Activated T-cell treated with anti-CD3 and anti-CD28 coated beads, Interleukin-2, amount 50 U/mL, for 4 hours (primary cell): ENCODE measurements around the gene CSAD. TPM values are rescaled to one million over a fixed set of nuclear protein-coding genes. Genes with fewer than 3 reads are reported as not detected.
"Not testable (repeated sequence)": the region's sequence is repeated elsewhere in the genome, so short reads cannot be mapped to it uniquely, and the experiment has no call there.

Experiments
- ATAC-seq, 2 donors: fragments of 200-7000 bp; cut with Tn5 transposase; one replicate each; pipeline ENCODE4 v1.10.0; 2021
- DNase-seq: peaks from one replicate; pipeline ENCODE4 v3.0.0-alpha.2; 2020
- H3K27me3 Mint-ChIP-seq: one replicate; pipeline ENCODE4 v1.8.0; 2021; ENCODE audit warnings: low read depth, mixed read lengths
- H3K36me3 Mint-ChIP-seq: one replicate; pipeline ENCODE4 v1.8.0; 2022; ENCODE audit warnings: mixed read lengths; ENCODE audit not compliant: insufficient read depth
- H3K4me1 Mint-ChIP-seq: one replicate; pipeline ENCODE4 v1.8.0; 2021; ENCODE audit warnings: low read depth, mixed read lengths
- H3K4me3 Mint-ChIP-seq: one replicate; pipeline ENCODE4 v1.8.0; 2021; ENCODE audit warnings: mild to moderate bottlenecking, moderate library complexity, mixed read lengths
- H3K9me3 Mint-ChIP-seq: one replicate; pipeline ENCODE4 v1.8.0; 2021; ENCODE audit warnings: mixed read lengths
- total RNA-seq, 3 donors: library from RNA; stranded (reverse); gene quantifications; one replicate each; pipeline ENCODE4 v1.2.1, GENCODE V29; 2021

CSAD gene
- total RNA-seq, 3 donors from 2014 or later = 8.0 to 10.6 (median 9.3) TPM

DNA sequence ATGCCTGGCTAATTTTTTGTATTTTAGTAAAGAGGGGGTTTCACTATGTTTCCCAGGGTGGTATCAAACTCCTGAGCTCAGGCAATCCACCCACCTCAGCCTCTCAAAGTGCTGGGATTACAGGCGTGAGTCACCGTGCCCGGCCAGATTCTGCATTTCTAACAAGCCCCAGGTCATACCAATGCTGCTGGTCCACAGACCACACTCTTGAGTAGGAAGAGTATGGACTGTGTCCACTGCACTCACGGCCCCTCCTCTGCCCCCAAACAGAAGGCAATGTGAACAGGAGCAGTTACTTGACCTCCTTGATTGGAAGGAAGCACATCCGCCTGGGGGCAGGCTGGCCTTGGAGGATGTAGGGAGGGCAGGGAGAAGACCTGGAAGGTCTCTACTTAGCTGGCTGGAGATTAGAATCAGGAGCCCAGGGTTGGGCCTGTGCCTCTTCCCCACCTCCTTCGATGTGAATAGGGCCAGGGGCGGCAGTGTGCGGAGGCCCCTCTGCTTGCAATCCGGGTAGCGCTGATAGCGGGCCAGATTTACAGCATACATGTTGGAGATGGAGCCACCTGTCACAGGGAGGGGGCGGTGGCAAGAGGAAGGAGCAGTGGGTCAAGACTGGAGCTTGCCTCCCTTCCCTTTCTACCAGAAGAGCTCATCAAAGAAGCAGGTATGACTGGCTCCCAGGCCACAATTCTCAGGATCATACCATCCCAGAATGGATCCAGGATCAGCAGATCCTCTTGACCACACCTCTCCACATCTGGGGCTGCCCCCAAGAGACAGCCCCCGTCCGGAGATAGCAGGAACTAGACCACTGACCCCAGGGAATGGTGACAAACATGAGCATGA lies 9.6 kb downstream of the CSAD start:
- Mint-ChIP-seq H3K9me3 (no peaks in the 10 kb centered on the region), H3K4me1 (no peaks in the 10 kb centered on the region), H3K36me3 (peaks cover 12% of the 10 kb centered on the region), H3K27me3 (no peaks in the 10 kb centered on the region), H3K4me3 (no peak overlapping the region)
- DNase-seq (no peak), ATAC-seq (no peak)

- ATAC-seq = no peak
- no peaks in the 10 kb centered on the region for H3K9me3 Mint-ChIP-seq
- H3K27me3 Mint-ChIP-seq = no peaks in the 10 kb centered on the region
- H3K36me3 Mint-ChIP-seq = peaks cover 12% of the 10 kb centered on the region
- H3K4me1 Mint-ChIP-seq = no peaks in the 10 kb centered on the region
- H3K4me3 Mint-ChIP-seq = no peak overlapping the region
- no peak for DNase-seq
These were observed 10.5 kb downstream of the CSAD start for GRCh38 chr12:53170215-53170614.

- Mint-ChIP-seq H3K4me3 (no peak overlapping the region), H3K9me3 (no peaks in the 10 kb centered on the region), H3K27me3 (no peaks in the 10 kb centered on the region), H3K4me1 (no peaks in the 10 kb centered on the region), H3K36me3 (peaks cover 12% of the 10 kb centered on the region)
- DNase-seq (no peak), ATAC-seq (no peak)
These were observed 11.1 kb downstream of the CSAD start for GRCh38 chr12:53169644-53170043.

DNA sequence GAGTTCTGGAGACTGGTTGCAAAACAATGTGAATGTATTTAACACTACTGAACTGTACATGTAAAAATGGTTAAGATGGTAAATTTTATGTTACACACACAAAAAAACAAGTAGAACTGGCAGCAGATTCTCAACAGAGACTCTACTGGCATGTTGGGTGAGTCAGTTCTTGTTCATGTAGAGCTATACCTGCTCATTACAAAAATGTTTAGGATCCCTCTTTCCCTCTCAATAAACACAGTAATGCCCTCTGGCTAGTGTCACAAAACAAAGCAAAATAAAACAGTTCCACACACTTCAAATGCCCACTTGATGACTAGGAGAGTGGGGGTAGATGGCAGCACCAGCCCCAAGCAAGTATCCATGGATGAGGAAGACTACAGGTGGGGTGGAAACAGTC lies 13.9 kb downstream of the CSAD start:
- DNase-seq (no peak), ATAC-seq (no peak)
- no peaks in the 10 kb centered on the region for H3K4me1 Mint-ChIP-seq
- H3K36me3 Mint-ChIP-seq = peaks cover 11% of the 10 kb centered on the region
- H3K9me3 Mint-ChIP-seq = no peaks in the 10 kb centered on the region
- no peak overlapping the region for H3K4me3 Mint-ChIP-seq
- no peaks in the 10 kb centered on the region for H3K27me3 Mint-ChIP-seq

GRCh38 chr12:53163008-53163407 lies 17.7 kb downstream of the CSAD start:
- H3K36me3 Mint-ChIP-seq, DNase-seq, H3K27me3 Mint-ChIP-seq, H3K9me3 Mint-ChIP-seq, ATAC-seq, H3K4me3 Mint-ChIP-seq, H3K4me1 Mint-ChIP-seq: not testable (repeated sequence)

GRCh38 chr12:53161119-53161911 lies 19.4 kb downstream of the CSAD start:
- DNase-seq (no peak), ATAC-seq (no peak)
- Mint-ChIP-seq H3K9me3 (no peaks in the 10 kb centered on the region), H3K36me3 (no peaks in the 10 kb centered on the region), H3K27me3 (no peaks in the 10 kb centered on the region), H3K4me3 (no peak overlapping the region), H3K4me1 (peaks cover 4% of the 10 kb centered on the region)

GRCh38 chr12:53160673-53161072 lies 20.1 kb downstream of the CSAD start:
- H3K4me1 Mint-ChIP-seq = peaks cover 4% of the 10 kb centered on the region
- H3K4me3 Mint-ChIP-seq = no peak overlapping the region
- no peaks in the 10 kb centered on the region for H3K36me3 Mint-ChIP-seq
- H3K27me3 Mint-ChIP-seq = no peaks in the 10 kb centered on the region
- DNase-seq = no peak
- no peak for ATAC-seq
- no peaks in the 10 kb centered on the region for H3K9me3 Mint-ChIP-seq

DNA sequence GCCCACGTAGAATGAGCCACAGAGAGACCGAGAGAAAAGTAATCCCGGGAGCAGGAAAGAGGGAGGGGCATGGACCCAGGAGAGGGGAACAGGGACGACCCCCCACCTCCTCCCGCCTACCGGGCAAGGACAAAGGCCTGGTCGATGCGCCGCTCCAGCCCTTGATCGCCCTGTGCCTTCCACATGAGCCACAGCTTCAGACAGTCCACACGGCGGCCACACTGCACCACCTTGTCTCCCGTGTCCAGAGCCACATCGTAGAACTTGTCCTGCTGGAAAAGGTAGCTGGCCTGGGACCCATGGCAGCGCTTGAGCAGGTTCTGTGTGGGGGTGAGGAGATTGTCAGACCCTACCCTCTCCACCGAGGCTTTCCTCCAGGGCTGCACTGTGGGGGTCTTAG lies 20.7 kb downstream of the CSAD start:
- H3K4me3 Mint-ChIP-seq = no peak overlapping the region
- no peaks in the 10 kb centered on the region for H3K27me3 Mint-ChIP-seq
- H3K4me1 Mint-ChIP-seq = peaks cover 4% of the 10 kb centered on the region

GRCh38 chr12:53159195-53159839 lies 21.4 kb downstream of the CSAD start:
- no peak overlapping the region for H3K4me3 Mint-ChIP-seq
- H3K4me1 Mint-ChIP-seq = peaks cover 4% of the 10 kb centered on the region
- H3K27me3 Mint-ChIP-seq = no peaks in the 10 kb centered on the region
- ATAC-seq (peak; percentile 99 to 100), DNase-seq (peak; percentile 91)
- no peaks in the 10 kb centered on the region for H3K36me3 Mint-ChIP-seq
- no peaks in the 10 kb centered on the region for H3K9me3 Mint-ChIP-seq

More for the DNA sequence above, 20.7 kb downstream of the CSAD start:
- Mint-ChIP-seq H3K36me3 (no peaks in the 10 kb centered on the region), H3K9me3 (no peaks in the 10 kb centered on the region)
- DNase-seq (no peak), ATAC-seq (no peak)

- Mint-ChIP-seq H3K27me3 (no peaks in the 10 kb centered on the region), H3K4me1 (no peaks in the 10 kb centered on the region), H3K4me3 (no peak overlapping the region), H3K9me3 (no peaks in the 10 kb centered on the region), H3K36me3 (no peaks in the 10 kb centered on the region)
- DNase-seq (no peak), ATAC-seq (no peak)
These were observed 28.3 kb downstream of the CSAD start for GRCh38 chr12:53152390-53152789.

DNA sequence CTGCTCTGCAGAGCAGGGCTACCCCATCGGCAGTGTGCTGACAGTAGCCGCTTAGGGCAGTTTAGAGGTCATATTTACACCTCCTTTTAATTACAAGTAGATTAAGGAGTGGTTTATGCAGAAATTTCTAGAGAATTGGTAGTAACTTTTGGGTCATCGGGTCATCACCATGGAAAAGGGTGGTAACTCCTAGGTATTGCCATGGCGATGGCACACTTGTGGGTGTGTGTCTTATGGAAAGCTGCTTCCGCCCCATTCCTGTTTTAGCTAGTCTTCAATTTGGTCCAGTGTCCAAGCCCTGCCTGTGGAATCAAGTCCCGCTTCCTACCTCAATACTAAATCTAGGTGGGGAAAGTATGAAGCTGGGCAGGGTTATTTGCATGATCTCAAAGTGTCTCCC lies 29.7 kb downstream of the CSAD start:
- no peaks in the 10 kb centered on the region for H3K36me3 Mint-ChIP-seq
- H3K27me3 Mint-ChIP-seq = no peaks in the 10 kb centered on the region
- no peak for DNase-seq
- H3K9me3 Mint-ChIP-seq = no peaks in the 10 kb centered on the region
- H3K4me3 Mint-ChIP-seq = no peak overlapping the region
- no peaks in the 10 kb centered on the region for H3K4me1 Mint-ChIP-seq
- ATAC-seq = no peak

GRCh38 chr12:53147653-53148052 lies 33.1 kb downstream of the CSAD start:
- H3K36me3 Mint-ChIP-seq = no peaks in the 10 kb centered on the region
- DNase-seq = no peak
- no peak for ATAC-seq
- H3K4me1 Mint-ChIP-seq = no peaks in the 10 kb centered on the region
- no peak overlapping the region for H3K4me3 Mint-ChIP-seq
- no peaks in the 10 kb centered on the region for H3K27me3 Mint-ChIP-seq
- H3K9me3 Mint-ChIP-seq = no peaks in the 10 kb centered on the region

DNA sequence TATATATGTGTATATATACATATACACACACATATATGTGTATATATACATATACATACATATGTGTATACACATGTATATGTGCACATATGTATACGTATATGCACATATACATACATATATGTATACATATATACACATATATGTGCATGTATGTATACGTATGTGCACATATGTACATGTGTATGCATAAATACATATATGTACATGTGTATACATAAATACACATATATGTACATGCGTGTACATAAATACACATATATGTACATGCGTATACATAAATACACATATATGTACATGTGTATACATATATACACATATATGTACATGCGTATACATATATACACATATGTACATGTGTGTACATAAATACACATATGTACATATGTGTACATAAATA lies 33.5 kb downstream of the CSAD start:
- DNase-seq = no peak
- no peaks in the 10 kb centered on the region for H3K27me3 Mint-ChIP-seq
- no peak overlapping the region for H3K4me3 Mint-ChIP-seq
- ATAC-seq = no peak
- no peaks in the 10 kb centered on the region for H3K36me3 Mint-ChIP-seq
- H3K4me1 Mint-ChIP-seq = no peaks in the 10 kb centered on the region
- H3K9me3 Mint-ChIP-seq = no peaks in the 10 kb centered on the region

DNA sequence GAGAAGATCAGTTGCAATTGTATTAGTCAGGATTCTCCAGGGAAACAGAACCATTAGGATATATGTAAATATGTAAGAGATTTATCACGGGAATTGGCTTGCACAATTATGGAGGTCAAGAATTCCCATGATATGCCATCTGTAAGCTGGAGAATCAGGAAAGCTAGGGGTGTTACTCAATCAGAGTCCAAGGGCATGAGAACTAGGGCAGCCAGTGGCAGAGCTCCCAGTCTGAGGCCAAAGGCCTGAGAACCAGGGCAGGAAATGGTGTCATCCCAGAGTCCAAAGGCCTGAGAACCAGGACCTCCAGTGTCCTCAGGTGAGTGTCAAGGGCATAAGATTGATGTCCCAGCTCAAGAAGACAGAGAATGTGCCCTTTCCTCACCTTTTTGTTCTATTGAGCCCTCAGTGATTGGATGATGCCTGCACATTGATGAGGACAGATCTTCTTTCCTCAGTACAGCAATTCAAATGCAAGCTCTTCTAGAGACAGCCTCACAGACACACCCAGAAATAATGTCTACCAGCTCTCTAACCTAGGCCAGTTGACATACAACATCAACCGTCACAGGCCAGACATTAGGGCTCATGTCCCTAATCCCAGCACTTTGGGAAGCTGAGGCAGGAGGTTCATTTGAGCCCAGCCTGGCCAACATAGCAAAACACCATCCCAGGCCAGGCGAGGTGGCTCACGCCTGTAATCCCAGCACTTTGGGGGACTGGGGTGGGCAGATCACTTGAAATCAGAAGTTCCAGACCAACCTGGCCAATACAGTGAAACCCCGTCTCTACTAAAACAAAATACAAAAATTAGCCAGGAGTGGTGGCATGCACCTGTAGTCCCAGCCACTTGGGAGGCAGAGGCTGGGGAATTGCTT lies 35.1 kb downstream of the CSAD start:
- Mint-ChIP-seq H3K4me3 (no peak overlapping the region), H3K9me3 (no peaks in the 10 kb centered on the region), H3K27me3 (no peaks in the 10 kb centered on the region), H3K36me3 (no peaks in the 10 kb centered on the region), H3K4me1 (no peaks in the 10 kb centered on the region)
- ATAC-seq = no peak
- no peak for DNase-seq
